Prostate gland (tissue), 2 donors: ENCODE results near the gene NANOS2.

Source experiments
- POLR2A ChIP-seq: fragments of 450-650 bp; IDR thresholded peaks from one replicate; pipeline ENCODE4 v1.6.1; 2016; ENCODE audit warnings: antibody characterized with exemption, mild to moderate bottlenecking
- TF ChIP-seq, protein P1 (sequence below), 4 experiments: fragments of 200-600 bp in 2 of 4; fragments of 450-650 bp in 2 of 4; sonication (generic) in 2 of 4; IDR thresholded peaks; 1 replicate in 3 of 4; 2 replicates in 1 of 4; pipeline ENCODE4 v1.5.1; 2016 to 2019; ENCODE audit warnings: antibody characterized with exemption in 4 of 4, mild to moderate bottlenecking in 2 of 4, moderate library complexity in 2 of 4

DNA sequence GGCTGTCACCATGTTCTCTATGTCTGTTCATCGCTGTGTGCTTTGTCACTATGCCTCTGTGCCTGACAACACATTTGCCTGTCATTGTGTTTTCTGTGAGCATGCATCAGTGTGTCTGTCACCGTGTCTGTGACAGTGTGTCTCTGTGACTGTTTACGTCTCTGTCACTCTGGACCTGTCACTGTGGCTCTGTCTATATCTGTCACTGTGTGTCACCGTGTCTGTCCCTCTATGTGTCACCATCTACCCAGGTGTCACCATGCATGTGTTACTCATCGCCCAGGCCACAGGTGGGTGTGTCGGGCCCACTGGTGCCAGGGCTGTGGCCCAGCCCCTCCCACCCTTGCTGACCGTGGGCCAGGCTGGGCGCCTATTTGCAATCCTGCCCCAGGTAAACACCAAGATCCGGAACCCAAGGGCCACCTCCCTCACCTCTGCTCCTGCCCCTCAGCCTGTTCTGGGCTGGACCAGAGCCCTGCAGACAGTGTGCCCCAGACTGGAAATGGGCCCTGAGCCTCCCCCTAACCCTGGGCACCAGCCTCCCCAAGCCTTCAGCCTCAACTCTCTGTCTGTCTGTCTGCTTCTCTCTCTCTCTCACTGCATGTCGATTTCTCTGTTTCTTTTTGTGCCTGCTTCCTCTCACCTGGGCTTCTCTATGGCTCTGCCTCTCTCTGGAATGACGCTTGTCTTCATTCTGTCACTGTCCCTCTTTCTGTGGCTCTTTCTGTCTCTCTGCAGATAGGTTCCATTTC is 36.4 kb downstream of the NANOS2 start:
- TF ChIP-seq, protein P1, sequence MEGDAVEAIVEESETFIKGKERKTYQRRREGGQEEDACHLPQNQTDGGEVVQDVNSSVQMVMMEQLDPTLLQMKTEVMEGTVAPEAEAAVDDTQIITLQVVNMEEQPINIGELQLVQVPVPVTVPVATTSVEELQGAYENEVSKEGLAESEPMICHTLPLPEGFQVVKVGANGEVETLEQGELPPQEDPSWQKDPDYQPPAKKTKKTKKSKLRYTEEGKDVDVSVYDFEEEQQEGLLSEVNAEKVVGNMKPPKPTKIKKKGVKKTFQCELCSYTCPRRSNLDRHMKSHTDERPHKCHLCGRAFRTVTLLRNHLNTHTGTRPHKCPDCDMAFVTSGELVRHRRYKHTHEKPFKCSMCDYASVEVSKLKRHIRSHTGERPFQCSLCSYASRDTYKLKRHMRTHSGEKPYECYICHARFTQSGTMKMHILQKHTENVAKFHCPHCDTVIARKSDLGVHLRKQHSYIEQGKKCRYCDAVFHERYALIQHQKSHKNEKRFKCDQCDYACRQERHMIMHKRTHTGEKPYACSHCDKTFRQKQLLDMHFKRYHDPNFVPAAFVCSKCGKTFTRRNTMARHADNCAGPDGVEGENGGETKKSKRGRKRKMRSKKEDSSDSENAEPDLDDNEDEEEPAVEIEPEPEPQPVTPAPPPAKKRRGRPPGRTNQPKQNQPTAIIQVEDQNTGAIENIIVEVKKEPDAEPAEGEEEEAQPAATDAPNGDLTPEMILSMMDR (IDR thresholded peaks at IDR 0.05) = no peak
- TF ChIP-seq POLR2A = peak; percentile 16
